BJ (cell line): Measurements from ENCODE around the gene PARD3B. TPM values are rescaled to one million over a fixed set of nuclear protein-coding genes. Genes with fewer than 3 reads are reported as not detected.

Source experiments
- CTCF ChIA-PET: fragments of 350-600 bp; formaldehyde crosslinking; extraction: SDS; loops from one replicate; lab custom pipeline; 2021; ENCODE audit warnings: antibody characterized with exemption, inconsistent platforms; lab: Yijun Ruan, JAX
- POLR2A ChIA-PET: fragments of 300-600 bp; sonication (Branson Sonifier 250); formaldehyde crosslinking; extraction: SDS; loops from one replicate; lab custom pipeline; 2021; ENCODE audit warnings: antibody characterized with exemption; lab: Charles Lee
- DNase-seq: peaks from one replicate; pipeline ENCODE4 v3.0.0-alpha.2; 2011; ENCODE audit warnings: low read depth
- H3K27me3 ChIP-seq: 2 replicates; pipeline ENCODE4 v1.6.0; 2011; ENCODE audit warnings: low read length; ENCODE audit not compliant: control insufficient read depth, insufficient read depth
- H3K36me3 ChIP-seq: 2 replicates; pipeline ENCODE4 v1.5.1; 2011; ENCODE audit warnings: low read length; ENCODE audit not compliant: control insufficient read depth, insufficient read depth
- H3K4me3 ChIP-seq: 2 replicates; pipeline ENCODE4 v1.5.1; 2011; ENCODE audit warnings: low read depth, mild to moderate bottlenecking, control low read depth, low read length
- polyA plus RNA-seq: library from polyadenylated mRNA; depleted of rRNA; stranded (reverse); fragments of >200 nt; gene quantifications from 2 replicates; pipeline ENCODE4 v1.2.3, GENCODE V29; 2011
- TF ChIP-seq, protein P1 (sequence below): IDR thresholded peaks from 2 replicates; pipeline ENCODE4 v1.5.1; 2011; ENCODE audit warnings: low read depth, mild to moderate bottlenecking, control low read depth, inconsistent platforms, low read length, moderate library complexity; ENCODE audit not compliant: insufficient read depth

The PARD3B gene
- polyA plus RNA-seq, 1 experiment = 7.1 TPM

DNA sequence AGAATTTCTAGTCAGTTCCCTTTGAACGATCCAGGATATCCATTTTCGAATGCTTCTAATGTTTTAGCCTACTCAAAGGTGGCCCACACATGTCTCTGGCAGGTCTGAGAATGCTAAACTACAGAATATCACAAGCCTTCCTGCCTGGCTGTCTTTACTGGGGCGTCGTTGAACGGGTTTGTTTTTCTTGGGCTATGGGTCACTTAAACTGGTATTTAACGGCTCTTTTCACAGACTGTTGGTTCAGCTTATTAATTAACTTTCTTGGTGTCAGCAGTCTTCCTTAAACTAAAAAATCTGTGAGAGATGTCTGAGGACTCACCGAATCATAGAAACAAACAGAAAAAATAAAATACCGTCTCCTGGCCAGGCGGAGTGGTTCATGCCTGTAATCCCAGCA is 573.9 kb downstream of the PARD3B start:
- Histone ChIP-seq H3K4me3 (no peak overlapping the region), H3K36me3 (no peaks in the 10 kb centered on the region), H3K27me3 (no peaks in the 10 kb centered on the region)
- POLR2A ChIA-PET = no interaction called here
- CTCF ChIA-PET = interaction anchor here (1.3 kb wide), 1 partner anchor 12 kb away, joined by 5 read pairs; no protein-coding TSS in a partner anchor
- no peak for DNase-seq
- TF ChIP-seq, protein P1, sequence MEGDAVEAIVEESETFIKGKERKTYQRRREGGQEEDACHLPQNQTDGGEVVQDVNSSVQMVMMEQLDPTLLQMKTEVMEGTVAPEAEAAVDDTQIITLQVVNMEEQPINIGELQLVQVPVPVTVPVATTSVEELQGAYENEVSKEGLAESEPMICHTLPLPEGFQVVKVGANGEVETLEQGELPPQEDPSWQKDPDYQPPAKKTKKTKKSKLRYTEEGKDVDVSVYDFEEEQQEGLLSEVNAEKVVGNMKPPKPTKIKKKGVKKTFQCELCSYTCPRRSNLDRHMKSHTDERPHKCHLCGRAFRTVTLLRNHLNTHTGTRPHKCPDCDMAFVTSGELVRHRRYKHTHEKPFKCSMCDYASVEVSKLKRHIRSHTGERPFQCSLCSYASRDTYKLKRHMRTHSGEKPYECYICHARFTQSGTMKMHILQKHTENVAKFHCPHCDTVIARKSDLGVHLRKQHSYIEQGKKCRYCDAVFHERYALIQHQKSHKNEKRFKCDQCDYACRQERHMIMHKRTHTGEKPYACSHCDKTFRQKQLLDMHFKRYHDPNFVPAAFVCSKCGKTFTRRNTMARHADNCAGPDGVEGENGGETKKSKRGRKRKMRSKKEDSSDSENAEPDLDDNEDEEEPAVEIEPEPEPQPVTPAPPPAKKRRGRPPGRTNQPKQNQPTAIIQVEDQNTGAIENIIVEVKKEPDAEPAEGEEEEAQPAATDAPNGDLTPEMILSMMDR = no peak

DNA sequence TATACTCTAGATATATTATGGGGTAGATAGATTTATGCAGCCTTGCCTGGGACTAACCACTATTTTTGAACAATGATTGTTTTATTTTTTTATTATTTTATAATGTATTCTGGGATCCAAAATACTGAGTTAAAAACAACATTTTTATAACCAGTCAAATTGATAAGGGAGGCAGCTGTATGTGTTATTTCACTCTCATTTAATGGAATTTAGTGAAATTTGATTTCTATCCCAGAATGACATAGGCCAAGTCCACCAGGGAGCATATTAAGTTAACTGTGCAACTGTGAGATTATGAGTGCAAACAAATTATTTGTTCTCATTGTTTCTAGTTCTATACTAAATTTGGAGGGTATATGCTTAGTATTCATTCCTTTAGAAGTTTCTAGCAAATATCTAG is 583.5 kb downstream of the PARD3B start:
- no peaks in the 10 kb centered on the region for H3K27me3 ChIP-seq
- H3K36me3 ChIP-seq = no peaks in the 10 kb centered on the region
- TF ChIP-seq, protein P1 = no peak
- ChIA-PET POLR2A (no interaction called here), CTCF (no interaction called here)
- no peak overlapping the region for H3K4me3 ChIP-seq
- no peak for DNase-seq

DNA sequence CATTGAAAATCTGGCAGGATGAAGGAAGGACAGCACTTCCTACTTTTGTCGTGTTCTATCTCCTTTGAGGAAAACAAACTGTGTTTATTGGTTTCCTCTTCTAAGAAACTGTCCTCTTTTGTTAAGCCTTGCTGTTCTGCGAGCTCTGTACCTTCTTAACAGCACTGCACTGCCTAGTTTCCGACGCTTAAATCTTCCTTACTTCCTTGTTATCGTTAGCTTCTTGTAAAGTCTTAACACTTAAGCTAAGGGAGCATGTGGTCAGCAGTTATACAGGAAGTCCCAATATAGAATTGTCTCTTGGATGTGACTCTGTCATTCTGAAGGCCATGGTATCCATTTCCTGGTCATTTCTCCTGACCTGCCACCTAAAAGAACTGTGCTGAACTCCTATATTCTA is 584.3 kb downstream of the PARD3B start:
- Histone ChIP-seq H3K4me3 (no peak overlapping the region), H3K36me3 (no peaks in the 10 kb centered on the region), H3K27me3 (no peaks in the 10 kb centered on the region)
- no peak for DNase-seq
- TF ChIP-seq, protein P1 = no peak
- ChIA-PET POLR2A (no interaction called here), CTCF (interaction anchor here (0.5 to 1.1 kb wide), 2 partner anchors 10 to 547 kb away, joined by 3 read pairs; no protein-coding TSS in a partner anchor)

DNA sequence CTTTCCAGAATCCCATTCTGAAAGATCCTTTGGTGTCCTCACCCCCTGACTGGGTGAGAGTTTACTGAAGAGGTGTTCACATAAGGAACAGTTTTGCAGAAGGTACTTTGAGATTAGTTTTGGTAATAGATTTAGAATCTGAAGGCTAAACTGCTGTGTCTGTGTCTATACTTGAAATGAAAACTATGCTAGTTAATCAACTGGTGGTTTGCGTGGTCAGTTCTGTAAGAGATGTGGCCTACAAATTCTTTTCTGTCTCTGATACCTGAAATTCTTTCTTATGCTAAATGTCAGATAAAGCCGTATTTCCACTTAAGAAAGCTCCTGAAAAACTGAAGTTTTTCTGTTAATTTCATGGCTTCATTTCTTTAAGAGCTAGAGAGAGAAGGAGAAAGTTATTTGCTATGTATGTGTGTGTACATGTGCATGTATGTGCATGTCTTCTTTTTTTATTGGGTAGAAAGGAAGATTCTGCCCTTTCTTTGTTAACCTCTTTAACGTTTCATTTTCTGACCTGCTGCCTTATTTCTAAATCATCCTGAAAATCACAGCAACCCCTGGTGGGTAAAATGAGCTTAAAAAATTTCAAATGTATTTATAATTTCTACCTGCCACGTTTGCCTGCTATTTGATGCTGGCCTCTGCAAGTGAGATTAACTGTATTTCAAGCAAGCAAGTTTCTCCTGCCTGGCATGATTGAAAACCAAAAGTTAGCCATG is 585.0 kb downstream of the PARD3B start:
- ChIA-PET POLR2A (no interaction called here), CTCF (interaction anchor here (0.6 to 2.0 kb wide), 3 partner anchors 10 to 16 kb away, joined by 3 to 5 read pairs (median 3); no protein-coding TSS in a partner anchor)
- no peak for DNase-seq
- Histone ChIP-seq H3K27me3 (no peaks in the 10 kb centered on the region), H3K36me3 (no peaks in the 10 kb centered on the region), H3K4me3 (no peak overlapping the region)
- TF ChIP-seq, protein P1 = no peak

DNA sequence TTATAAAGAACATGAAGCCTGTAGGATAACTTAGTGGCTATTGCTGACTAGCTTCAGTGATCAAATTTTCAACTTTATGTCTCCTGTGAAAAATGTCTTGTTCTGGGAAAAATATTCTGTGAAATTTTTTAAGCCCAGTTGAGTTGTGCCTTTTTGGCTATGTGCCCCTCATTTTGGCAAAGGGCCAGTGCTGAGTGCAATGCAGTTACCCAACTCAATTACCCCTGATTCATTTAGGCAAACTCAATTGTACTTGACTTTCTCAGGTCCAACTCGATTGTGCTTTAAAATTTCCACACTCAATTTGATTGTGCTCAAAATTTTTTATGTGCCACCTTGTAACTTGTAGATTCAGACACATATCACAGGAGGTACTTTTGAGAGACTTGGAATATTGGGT is 588.3 kb downstream of the PARD3B start:
- CTCF ChIA-PET = no interaction called here

More for the DNA sequence above, 588.3 kb downstream of the PARD3B start:
- Histone ChIP-seq H3K27me3 (no peaks in the 10 kb centered on the region), H3K4me3 (no peak overlapping the region), H3K36me3 (no peaks in the 10 kb centered on the region)
- TF ChIP-seq, protein P1 = no peak
- DNase-seq = no peak
- POLR2A ChIA-PET = no interaction called here
